ENCODE results near the gene MIGA2.
A peak's percentile ranks its signal among the peaks of the same experiment; 100 is the strongest.

Gene MIGA2

DNA sequence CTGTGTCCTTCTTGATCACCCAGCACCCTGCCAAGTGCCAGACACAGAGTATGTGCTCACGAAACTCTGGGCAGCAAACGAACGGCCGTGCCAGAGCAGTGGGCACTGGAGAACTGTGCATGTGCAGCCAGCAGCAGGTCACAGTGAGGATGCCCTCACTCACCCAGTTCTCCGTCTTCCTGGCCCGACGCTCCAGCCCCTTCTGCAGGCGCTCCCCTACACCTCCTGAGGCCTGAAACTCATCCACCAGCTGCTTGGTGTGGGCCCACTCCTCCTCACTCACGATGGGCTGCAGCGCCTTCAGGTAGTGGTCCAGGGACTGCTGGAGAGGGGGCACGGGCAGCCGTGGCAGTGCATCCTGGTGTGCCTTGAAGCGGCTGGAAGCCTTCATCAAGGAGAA is 71.2 kb downstream of the MIGA2 start:
- Histone ChIP-seq H3K36me3 (ENCODE audit: control insufficient read depth, insufficient read depth, low read length) (no peaks in the 10 kb centered on the region), H3K4me1 (peaks cover 8% of the 10 kb centered on the region), H3K4me2 (ENCODE audit: low read length) (no peak overlapping the region), H3K27me3 (ENCODE audit: control insufficient read depth, insufficient read depth, low read length) (no peaks in the 10 kb centered on the region), H3K27ac (no peak overlapping the region), H3K9me3 (ENCODE audit: control insufficient read depth, low read length) (no peaks in the 10 kb centered on the region), H3K79me2 (peaks cover 6% of the 10 kb centered on the region), H2AFZ (no peak overlapping the region), H3K4me3 (ENCODE audit: low read depth, low read length) (no peak overlapping the region), H3K9ac (no peak overlapping the region)
- no peak for TF ChIP-seq CTCF (IDR thresholded peaks at IDR 0.05)

- H3K4me3 ChIP-seq (ENCODE audit: low read depth, low read length) = no peak overlapping the region
- H3K9ac ChIP-seq = no peak overlapping the region
- no peak overlapping the region for H2AFZ ChIP-seq
- peaks cover 4% of the 10 kb centered on the region for H3K4me1 ChIP-seq
- no peak overlapping the region for H3K4me2 ChIP-seq (ENCODE audit: low read length)
- no peaks in the 10 kb centered on the region for H3K9me3 ChIP-seq (ENCODE audit: control insufficient read depth, low read length)
- no peaks in the 10 kb centered on the region for H3K27me3 ChIP-seq (ENCODE audit: control insufficient read depth, insufficient read depth, low read length)
- peaks cover 7% of the 10 kb centered on the region for H3K79me2 ChIP-seq
- H3K27ac ChIP-seq = no peak overlapping the region
- H3K36me3 ChIP-seq (ENCODE audit: control insufficient read depth, insufficient read depth, low read length) = no peaks in the 10 kb centered on the region
- no peak for TF ChIP-seq CTCF (IDR thresholded peaks at IDR 0.05)
Measured at GRCh38 chr9:129108083-129108804, 71.8 kb downstream of the MIGA2 start.

GRCh38 chr9:129108805-129109536 is 72.5 kb downstream of the MIGA2 start:
- H3K27ac ChIP-seq = no peak overlapping the region
- H3K4me1 ChIP-seq = no peaks in the 10 kb centered on the region
- no peak overlapping the region for H3K9ac ChIP-seq

GRCh38 chr9:129109537-129109903 is 73.1 kb downstream of the MIGA2 start:
- Histone ChIP-seq H3K9ac (no peak overlapping the region), H3K79me2 (peaks cover 10% of the 10 kb centered on the region), H3K4me2 (ENCODE audit: low read length) (peak overlapping the region; percentile 59), H3K9me3 (ENCODE audit: control insufficient read depth, low read length) (no peaks in the 10 kb centered on the region), H3K36me3 (ENCODE audit: control insufficient read depth, insufficient read depth, low read length) (no peaks in the 10 kb centered on the region), H3K4me1 (no peaks in the 10 kb centered on the region), H2AFZ (no peak overlapping the region), H3K27ac (no peak overlapping the region), H3K27me3 (ENCODE audit: control insufficient read depth, insufficient read depth, low read length) (no peaks in the 10 kb centered on the region), H3K4me3 (ENCODE audit: low read depth, low read length) (peak overlapping the region; percentile 76)
- TF ChIP-seq CTCF (IDR thresholded peaks at IDR 0.05) = no peak

More at GRCh38 chr9:129108805-129109536, 72.5 kb downstream of the MIGA2 start:
- no peaks in the 10 kb centered on the region for H3K27me3 ChIP-seq (ENCODE audit: control insufficient read depth, insufficient read depth, low read length)
- H2AFZ ChIP-seq = no peak overlapping the region
- no peaks in the 10 kb centered on the region for H3K9me3 ChIP-seq (ENCODE audit: control insufficient read depth, low read length)
- TF ChIP-seq CTCF (IDR thresholded peaks at IDR 0.05) = no peak
- peak overlapping the region; percentile 76 for H3K4me3 ChIP-seq (ENCODE audit: low read depth, low read length)
- H3K4me2 ChIP-seq (ENCODE audit: low read length) = peak overlapping the region; percentile 59
- H3K79me2 ChIP-seq = peaks cover 8% of the 10 kb centered on the region
- H3K36me3 ChIP-seq (ENCODE audit: control insufficient read depth, insufficient read depth, low read length) = no peaks in the 10 kb centered on the region
